NCI-H748 (cell line): Measurements from ENCODE around the gene RSL24D1.

ENCODE experiments used
- DNase-seq: peaks from one replicate; lab custom pipeline; 2025; ENCODE audit not compliant: unreplicated experiment; lab: John Stamatoyannopoulos, UW

Gene RSL24D1

DNA sequence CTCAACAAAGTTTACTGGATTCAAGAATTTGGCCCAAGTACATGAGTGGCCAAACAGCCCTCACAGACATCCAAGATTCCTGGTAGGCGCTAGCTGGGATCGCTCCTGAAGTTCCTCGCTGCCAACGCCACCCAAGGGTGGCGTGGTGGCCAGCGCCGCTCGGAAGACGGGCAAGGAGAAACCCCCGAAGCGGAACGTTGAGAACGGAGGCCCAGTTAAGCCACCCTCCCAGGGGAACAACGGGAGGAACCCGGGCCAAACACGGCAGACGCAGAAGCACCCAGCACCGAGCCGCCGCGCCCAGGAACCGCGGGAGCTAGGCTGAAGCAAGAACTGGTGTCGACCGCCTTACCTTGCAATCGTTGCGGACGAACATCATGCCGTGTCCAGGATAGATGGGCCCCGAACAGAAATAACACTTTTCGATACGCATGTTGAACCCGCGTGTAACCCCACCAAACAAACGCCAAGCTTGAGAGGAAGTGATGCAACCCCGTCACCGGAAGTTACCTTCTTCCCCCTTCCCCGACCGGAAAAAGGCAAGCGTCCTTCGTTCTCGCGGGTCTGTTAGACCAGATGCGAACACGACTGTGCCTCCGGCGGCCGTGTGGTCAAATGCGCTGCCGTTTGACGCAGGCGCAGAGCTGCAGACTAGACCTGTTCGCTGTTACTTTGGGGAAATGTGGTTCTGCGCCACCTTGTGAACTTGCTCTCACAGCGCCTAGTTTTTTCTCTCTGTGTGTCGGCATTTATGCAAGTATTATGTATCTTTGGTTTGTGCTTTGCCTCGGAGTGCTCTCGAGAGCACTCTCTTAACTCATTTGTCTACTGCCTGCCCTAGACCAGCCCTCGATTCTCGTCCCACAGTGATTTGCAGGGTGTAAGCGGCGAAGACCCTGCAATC, at the start of gene RSL24D1:
TSS of gene RSL24D1 (minus strand) at position 484 of the 904 bp plus-strand sequence. CDS start at position 433, 51 bp downstream.
- peak; percentile 96 for DNase-seq

DNA sequence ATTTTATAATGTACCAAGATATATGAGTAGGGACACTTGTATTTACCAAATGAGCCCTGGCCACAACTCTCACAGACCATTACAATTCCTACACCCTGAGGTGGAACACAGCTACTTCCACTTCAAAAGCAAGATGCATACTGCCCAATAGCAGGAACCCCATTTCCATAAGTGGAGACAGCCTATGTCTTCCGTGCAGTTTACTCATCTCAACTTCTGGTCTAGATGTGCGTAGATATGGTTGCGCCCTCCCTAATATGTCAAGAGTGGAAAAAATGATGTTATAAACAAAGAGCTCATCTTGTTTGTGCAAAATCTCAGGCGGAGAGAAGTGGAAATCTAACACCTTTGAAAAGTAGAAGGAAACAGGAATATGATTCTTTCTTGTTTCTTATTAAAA, 48.3 kb upstream of the RSL24D1 start:
- no peak for DNase-seq

GRCh38 chr15:55241891-55242290, 45.1 kb upstream of the RSL24D1 start:
- no peak for DNase-seq

- no peak for DNase-seq
These were observed 44.4 kb upstream of the RSL24D1 start for GRCh38 chr15:55241186-55241585.

DNA sequence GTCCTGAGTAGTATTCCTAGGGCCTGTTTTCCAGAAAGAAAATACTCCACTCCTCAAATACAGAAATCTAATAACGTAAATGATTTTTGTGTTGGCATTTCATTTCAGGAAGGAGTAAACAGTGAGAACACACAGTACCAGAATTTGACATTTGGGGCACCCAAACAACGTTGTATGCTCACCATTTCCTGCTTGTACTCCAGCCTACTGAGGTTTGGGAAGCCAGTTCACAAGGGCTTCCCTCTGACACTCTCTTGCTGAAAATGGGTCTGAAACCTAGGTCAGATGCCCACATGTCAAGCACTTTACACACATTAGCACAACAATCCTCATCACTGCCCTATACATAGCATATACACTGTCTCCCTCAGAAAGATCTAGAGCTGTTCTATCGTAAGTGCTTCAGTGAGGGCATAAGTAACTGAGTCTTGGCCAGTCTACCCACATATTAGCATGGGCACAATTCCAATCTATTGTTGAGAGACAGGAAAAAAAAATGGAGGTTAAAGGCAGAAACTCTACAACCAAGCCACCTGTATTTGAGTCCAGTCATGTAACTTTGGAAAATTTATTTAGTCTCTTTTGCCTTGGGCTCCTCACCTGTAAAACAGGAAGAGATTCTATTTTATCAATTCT, 43.5 kb upstream of the RSL24D1 start:
- DNase-seq: no peak

DNA sequence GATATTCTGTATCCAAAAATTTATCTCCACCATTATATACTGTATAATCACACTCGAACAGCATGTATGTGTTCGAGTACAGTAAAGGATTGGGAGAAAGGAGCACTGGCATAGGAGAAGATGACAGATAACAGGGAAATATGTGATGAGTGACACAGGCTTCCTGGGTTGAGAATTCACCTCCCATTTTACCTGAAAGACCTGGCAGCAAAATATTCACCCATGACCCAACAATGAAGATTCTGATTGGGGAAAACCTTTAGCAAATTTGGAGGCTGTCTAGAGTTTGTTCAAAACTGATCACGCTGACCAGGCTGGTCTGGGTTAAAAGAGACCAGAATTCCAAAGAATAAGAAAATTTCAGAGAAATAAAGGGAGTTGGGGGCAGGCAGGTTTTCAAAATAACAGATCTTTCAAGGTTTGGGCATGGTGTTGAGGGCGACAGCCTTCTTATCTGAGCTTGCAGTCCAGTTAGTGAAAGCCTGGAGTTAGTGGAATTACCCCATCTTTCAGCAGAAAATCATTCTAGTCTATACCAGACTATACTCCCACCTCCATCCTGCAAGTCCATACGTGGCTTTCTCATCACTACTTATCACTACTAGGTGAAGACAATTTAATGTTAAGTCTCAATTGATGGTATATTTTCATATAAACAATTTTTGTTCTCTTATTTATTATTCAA, 42.8 kb upstream of the RSL24D1 start:
- no peak for DNase-seq

GRCh38 chr15:55238877-55239276, 42.1 kb upstream of the RSL24D1 start:
- no peak for DNase-seq

DNA sequence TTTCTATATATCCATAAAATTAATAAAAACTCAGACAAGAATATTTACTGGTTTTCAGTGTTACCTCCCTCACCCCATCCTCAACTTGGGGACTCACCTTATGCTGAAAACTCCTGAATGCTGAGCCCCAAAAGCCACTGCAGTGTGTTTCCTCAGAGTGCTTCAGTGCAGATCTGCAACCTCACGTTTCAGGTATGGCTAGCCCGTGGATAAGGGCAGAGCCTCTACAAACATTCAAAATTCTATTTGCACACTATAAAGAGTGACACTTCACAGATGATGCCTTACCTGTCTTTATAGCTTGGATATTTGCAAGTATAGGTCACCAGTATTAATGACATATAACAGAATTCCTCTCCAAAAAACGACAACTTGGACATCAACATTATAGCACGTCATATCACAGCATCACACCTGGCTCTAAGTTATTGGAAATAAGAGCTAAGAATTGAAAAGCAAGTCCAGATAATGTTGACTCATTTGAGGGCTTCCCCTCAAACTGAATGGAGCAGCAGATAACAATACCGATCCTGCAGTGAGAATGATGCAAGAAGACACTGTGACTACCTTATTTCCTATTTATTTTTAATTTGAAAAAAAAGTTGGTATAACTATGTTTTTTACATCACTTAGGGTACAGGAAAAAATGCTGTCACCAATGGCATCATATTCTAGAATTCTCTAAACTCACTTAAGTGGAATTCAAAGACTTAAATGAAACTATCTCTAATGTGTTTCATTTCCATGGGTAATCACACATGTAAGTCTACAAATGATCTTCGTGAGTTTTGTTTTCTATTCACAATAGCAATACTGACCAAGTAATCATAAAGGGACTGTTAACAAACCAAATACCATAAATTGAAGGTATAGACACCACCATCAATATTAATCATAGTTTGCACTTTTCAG, 40.7 kb upstream of the RSL24D1 start:
- DNase-seq: no peak

DNA sequence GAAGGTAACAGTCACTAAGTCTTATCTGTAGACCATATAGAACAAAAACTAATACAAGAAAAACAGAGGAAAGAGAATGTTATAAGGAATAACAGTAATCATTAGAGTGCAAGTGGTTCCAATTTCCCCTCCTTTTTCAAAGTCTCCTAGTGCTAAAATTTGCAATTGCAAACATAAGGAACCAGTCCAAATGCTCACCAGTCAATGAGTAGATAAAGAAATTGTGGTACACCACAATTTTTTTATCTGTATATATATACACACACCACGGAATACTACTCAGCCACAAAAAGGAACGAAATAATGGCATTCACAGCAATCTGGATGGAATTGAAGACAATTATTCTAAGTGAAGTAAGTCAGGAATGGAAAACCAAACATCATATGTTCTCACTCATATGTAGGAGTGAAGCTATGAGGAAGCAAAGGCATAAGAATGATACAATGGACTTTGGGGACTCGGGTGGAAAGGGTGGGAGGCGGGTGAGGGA, 38.9 kb upstream of the RSL24D1 start:
- DNase-seq: no peak

DNA sequence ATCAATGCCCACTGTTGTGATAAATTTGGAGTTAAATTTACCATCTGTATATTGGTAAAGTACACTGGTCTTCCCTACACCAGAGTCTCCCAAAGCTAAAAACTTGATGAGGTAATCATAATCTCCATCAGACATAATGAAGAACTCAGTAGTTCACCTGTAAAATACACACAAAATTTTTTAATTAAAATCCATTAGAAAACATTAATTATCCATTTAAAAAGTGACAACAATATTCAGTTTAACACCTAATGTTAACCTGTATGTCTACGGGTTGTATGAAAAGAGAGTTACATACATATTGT, 38.0 kb upstream of the RSL24D1 start:
- no peak for DNase-seq

DNA sequence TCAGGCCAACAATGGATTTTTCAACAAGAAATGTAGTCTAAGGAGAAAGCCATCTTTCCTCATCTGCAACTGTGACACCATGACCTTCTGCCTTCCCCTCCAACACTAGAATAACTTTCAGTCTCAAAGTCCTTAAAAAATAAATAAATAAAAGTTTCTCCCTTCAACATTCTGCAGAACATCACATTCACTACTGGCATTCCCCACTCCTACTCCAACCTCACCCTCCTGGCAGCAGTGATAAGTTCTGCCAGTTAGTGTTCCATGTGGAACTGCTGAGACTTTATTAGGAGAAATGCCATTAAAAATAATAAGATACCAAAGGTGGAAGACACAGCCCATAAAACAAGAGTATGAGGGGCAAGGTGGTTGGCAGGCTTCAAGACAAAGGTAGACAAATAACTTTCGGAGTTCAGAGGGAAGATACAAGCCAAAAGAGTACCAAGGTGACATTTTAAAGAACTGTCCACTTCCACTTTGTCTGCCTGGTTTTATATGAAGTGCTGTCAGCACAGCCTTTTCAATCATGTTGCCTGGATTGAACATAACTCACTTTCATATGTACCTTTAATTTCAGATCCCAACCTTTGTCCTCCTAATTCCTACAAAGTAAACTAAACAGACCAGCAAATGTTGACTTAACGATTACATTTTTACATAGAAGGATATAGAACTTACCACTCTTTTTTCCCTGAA, 37.5 kb upstream of the RSL24D1 start:
- no peak for DNase-seq

DNA sequence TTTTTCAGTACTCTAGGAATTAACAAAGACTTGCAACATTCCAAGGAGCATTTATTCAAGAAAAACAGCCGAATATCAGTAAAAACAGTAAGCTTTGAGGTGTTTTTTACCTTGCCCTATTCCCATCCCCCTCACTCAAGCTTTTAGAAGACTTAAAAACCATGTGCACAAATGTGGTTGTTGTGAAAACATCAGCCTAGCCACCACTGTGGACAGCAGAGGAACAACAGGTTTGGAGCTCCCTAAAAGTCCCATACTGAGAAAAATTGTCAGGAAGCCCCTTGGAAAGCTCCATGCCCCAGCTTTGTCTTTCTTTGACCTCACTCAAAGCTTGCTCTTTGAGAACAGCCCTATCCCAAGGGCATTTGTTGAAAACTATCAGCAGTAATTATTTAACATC, 34.7 kb upstream of the RSL24D1 start:
- DNase-seq: no peak

GRCh38 chr15:55230953-55231352, 34.2 kb upstream of the RSL24D1 start:
- DNase-seq: no peak

GRCh38 chr15:55230051-55230670, 33.4 kb upstream of the RSL24D1 start:
- no peak for DNase-seq

DNA sequence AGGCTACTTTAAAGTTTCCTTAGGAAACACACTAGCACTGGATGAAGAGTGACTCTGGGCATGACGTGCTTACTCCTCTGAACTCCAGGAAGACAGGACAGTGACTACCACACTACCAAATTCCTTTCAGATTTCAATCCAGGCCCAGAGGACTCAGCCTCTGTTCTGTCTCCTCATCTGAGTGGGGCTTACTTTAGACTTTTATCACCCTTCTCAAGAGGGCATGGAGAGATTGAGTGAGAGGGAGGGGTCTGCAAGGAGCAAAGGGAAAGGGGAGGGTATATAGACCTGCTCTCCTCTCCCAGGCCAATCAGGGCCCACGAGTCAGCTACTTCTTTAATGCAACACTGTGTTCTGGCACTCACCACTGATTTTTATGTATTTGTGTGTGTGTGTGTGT, 29.4 kb upstream of the RSL24D1 start:
- DNase-seq: no peak

GRCh38 chr15:55224892-55225291, 28.2 kb upstream of the RSL24D1 start:
- DNase-seq: no peak

- DNase-seq: no peak
These were observed 25.8 kb upstream of the RSL24D1 start for GRCh38 chr15:55222588-55222987.

DNA sequence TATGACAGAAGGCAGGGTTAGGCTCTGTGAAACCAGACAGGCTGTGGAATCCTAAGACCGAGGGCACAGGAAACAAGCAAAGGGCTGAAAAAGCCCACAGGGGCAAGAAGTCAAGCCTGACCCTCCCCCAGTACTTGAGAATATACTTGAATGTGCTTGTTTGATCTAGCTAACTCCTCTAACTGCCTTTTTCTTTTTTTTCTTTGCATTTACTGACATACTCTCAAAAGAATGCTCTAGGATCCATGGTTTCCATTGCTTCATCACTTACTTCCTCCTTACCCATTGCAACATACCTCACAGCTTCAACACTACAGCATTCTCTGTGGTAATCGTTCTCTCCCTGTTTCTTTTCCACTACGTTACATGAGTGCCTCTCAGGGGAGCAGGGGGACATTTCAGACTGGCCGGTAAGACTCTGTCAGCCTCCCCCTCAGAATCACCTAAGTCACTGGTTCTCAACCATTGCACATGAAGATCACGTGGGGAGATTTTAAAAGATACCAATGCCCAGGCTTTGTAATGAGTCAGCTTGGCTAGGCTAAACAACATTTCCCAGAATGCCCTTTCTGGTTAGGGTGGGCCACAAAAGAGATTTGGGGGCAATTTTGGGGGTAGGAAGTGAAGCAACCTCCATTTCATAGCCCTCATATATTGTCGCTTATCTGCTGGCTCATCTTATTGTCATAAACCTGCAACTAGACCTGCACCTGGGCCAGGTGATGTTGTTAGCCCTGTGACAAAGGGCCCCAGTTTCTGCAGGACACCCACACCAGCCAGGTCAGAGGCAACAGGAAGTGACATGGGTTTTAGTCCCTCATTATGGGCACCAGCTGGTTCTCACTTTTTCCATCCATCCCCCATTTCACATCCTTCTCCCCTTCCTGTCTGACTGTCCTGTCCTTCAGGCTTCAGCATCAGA, 24.6 kb upstream of the RSL24D1 start:
- DNase-seq: no peak

DNA sequence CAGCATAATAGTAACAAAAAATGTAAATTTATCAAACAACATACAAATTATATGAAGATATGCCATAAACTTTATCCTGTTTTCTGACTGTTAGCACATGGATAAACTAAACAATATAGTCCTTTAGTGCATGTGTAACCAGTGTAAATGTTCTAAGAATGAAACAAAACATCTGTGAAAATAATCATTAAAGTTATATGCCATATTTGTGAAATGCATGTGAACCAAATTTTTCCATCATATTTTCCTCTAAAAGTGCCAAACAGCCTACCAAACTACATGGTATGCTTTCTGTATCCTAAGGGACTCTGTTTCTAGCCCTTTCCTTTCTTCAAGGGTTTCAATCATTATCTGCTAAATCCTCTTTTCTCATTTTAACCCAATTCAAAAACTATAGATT, 23.9 kb upstream of the RSL24D1 start:
- no peak for DNase-seq
